BLaER1 treated with 17β-estradiol and CSF1 and Interleukin-3, amounts not matched to agents 10 nM and 100 nM (cell line): Measurements from ENCODE around the gene WWOX.

Experiments used
- H3K27ac ChIP-seq, 11 experiments: shearing (Covaris generic); formaldehyde crosslinking; 2 replicates each; pipeline ENCODE4 v1.8.1; 2022
- H3K27me3 ChIP-seq, 11 experiments: shearing (Covaris generic); formaldehyde crosslinking; 2 replicates each; pipeline ENCODE4 v1.8.1; 2022
- H3K36me3 ChIP-seq, 11 experiments: shearing (Covaris generic); formaldehyde crosslinking; 2 replicates each; pipeline ENCODE4 v1.8.1; 2022
- H3K4me1 ChIP-seq, 10 experiments: shearing (Covaris generic); formaldehyde crosslinking; 2 replicates each; pipeline ENCODE4 v1.8.1; 2022
- H3K4me2 ChIP-seq, 11 experiments: shearing (Covaris generic); formaldehyde crosslinking; 2 replicates each; pipeline ENCODE4 v1.8.1; 2022
- H3K4me3 ChIP-seq, 10 experiments: shearing (Covaris generic); formaldehyde crosslinking; 2 replicates each; pipeline ENCODE4 v1.8.1; 2022
- H3K9ac ChIP-seq, 11 experiments: shearing (Covaris generic); formaldehyde crosslinking; 2 replicates each; pipeline ENCODE4 v1.8.1; 2022
- H3K9me3 ChIP-seq, 11 experiments: shearing (Covaris generic); formaldehyde crosslinking; replicated peaks in 1 of 11; 2 replicates each; pipeline ENCODE4 v1.8.1; 2022
- H4K20me1 ChIP-seq, 11 experiments: shearing (Covaris generic); formaldehyde crosslinking; 2 replicates each; pipeline ENCODE4 v1.8.1; 2022
- Cebpa-rat ChIP-seq, 11 experiments: shearing (Covaris generic); IDR thresholded peaks; 2 replicates each; pipeline ENCODE4 v1.8.1; 2022

WWOX gene

DNA sequence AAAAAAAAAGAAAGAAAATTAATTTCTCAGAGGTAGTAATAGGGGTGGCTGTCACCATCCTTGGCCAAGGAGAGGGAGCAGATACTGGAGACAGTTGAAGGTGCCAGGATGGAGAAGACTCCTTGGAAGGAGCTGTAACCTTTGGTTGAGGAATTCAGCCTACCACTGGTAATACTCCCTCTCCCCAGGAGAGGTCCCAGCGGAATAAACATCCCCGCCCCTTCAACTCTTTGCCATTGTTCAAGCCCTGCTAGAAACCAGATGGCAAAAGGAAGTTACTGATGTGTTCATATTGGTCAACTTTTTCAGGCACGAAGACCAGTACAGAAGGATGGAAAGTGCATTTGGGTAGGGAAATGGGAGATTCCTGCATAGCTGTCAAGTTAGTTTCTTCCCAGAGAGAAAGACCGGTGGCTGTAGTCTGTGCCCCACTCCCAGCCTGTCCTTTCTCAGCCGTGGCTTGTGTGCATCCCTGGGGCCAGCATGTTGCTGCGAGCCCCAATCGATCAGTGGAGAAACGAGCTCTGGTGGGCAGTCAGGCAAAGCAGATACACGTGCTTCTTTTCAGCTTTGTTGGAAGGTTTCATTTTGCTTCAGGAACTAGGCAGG is 889.0 kb downstream of the WWOX start:
- no peaks in the 10 kb centered on the region; a peak in 1 of 22 replicates for H4K20me1 ChIP-seq
- peaks cover 0 to 11% (median 0%) of the 10 kb centered on the region in 11 experiments; a peak in 7 of 22 replicates for H3K9me3 ChIP-seq
- H3K9ac ChIP-seq = no peak overlapping the region
- no peak overlapping the region for H3K27ac ChIP-seq
- peak overlapping the region; percentile 10 to 66 (median 23); a peak in 15 of 22 replicates for H3K4me2 ChIP-seq
- H3K4me3 ChIP-seq = no peak overlapping the region
- H3K27me3 ChIP-seq = no peaks in the 10 kb centered on the region
- TF ChIP-seq Cebpa-rat (IDR thresholded peaks at IDR 0.05) = no peak
- no peaks in the 10 kb centered on the region for H3K36me3 ChIP-seq
- peaks cover 0 to 30% (median 19%) of the 10 kb centered on the region in 10 experiments; a peak in 16 of 20 replicates for H3K4me1 ChIP-seq

DNA sequence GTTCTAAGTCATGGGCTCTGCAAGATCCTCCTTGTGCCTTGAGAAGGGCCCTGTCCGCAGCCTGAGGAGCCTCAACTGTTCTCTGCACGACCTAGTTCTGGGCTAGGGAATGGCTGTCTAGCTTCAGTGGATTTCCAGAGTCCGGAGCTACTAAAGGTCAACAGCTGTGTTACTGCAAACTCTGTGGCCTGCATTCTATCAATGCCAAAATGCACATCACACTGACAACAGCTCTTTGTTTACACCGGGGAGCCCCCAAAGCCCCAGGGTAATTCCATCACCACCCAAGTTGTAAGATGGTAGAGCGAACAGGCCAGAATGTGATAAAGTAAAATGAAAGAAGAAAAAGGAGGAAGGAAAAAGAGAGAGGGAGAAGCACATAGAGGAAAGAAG is 890.9 kb downstream of the WWOX start:
- Histone ChIP-seq H3K9me3 (no peaks in the 10 kb centered on the region), H3K36me3 (no peaks in the 10 kb centered on the region), H3K27ac (no peak overlapping the region), H4K20me1 (no peaks in the 10 kb centered on the region; a peak in 1 of 22 replicates), H3K4me3 (no peak overlapping the region), H3K27me3 (no peaks in the 10 kb centered on the region), H3K4me1 (peaks cover 0 to 30% (median 19%) of the 10 kb centered on the region in 10 experiments; a peak in 16 of 20 replicates), H3K9ac (no peak overlapping the region), H3K4me2 (peak overlapping the region in 7 of 11 experiments; percentile 14 to 46 (median 38); a peak in 12 of 22 replicates)
- no peak for TF ChIP-seq Cebpa-rat (IDR thresholded peaks at IDR 0.05)

- H3K9me3 ChIP-seq = no peaks in the 10 kb centered on the region
Observed at GRCh38 chr16:78992001-78992400, 892.5 kb downstream of the WWOX start.

GRCh38 chr16:78993346-78993745 is 893.9 kb downstream of the WWOX start:
- Histone ChIP-seq H4K20me1 (no peaks in the 10 kb centered on the region), H3K36me3 (no peaks in the 10 kb centered on the region), H3K9ac (no peak overlapping the region), H3K4me2 (no peak overlapping the region), H3K4me3 (no peak overlapping the region), H3K27ac (no peak overlapping the region), H3K27me3 (no peaks in the 10 kb centered on the region), H3K4me1 (peaks cover 0 to 26% (median 17%) of the 10 kb centered on the region in 10 experiments; a peak in 16 of 20 replicates), H3K9me3 (no peaks in the 10 kb centered on the region)
- TF ChIP-seq Cebpa-rat (IDR thresholded peaks at IDR 0.05) = no peak

More at GRCh38 chr16:78992001-78992400, 892.5 kb downstream of the WWOX start:
- Histone ChIP-seq H3K4me2 (no peak overlapping the region), H3K27ac (no peak overlapping the region), H3K36me3 (no peaks in the 10 kb centered on the region), H3K27me3 (no peaks in the 10 kb centered on the region), H3K4me3 (no peak overlapping the region), H3K4me1 (peaks cover 0 to 30% (median 19%) of the 10 kb centered on the region in 10 experiments; a peak in 16 of 20 replicates), H3K9ac (no peak overlapping the region), H4K20me1 (no peaks in the 10 kb centered on the region)
- TF ChIP-seq Cebpa-rat (IDR thresholded peaks at IDR 0.05) = no peak

GRCh38 chr16:78994135-78994745 is 894.8 kb downstream of the WWOX start:
- no peak overlapping the region for H3K27ac ChIP-seq
- H3K36me3 ChIP-seq = no peaks in the 10 kb centered on the region
- no peak overlapping the region for H3K9ac ChIP-seq
- H3K27me3 ChIP-seq = no peaks in the 10 kb centered on the region
- no peak overlapping the region for H3K4me3 ChIP-seq
- peaks cover 0 to 18% (median 11%) of the 10 kb centered on the region in 10 experiments; a peak in 13 of 20 replicates for H3K4me1 ChIP-seq
- H3K4me2 ChIP-seq = no peak overlapping the region
- no peaks in the 10 kb centered on the region for H3K9me3 ChIP-seq
- no peak for TF ChIP-seq Cebpa-rat (IDR thresholded peaks at IDR 0.05)
- H4K20me1 ChIP-seq = no peaks in the 10 kb centered on the region

DNA sequence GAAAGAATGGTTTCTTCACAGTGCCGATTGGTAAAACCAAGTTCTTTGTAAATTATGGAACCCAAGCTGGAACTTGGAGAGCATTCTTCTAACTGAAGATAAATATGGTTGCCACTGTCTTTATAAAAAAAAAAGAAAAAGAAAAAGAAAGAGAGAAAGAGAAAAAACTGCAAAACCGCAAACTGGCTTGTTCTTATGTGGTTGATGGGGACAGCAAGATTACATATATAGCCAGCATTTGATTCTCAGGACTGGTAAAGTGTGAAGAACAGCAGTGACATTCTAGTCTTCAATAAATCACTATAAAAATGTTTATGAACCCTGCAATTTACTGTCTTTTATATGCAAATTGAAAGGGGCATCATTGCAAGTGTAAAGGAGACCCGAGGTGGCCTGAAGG is 896.0 kb downstream of the WWOX start:
- H3K27me3 ChIP-seq = no peaks in the 10 kb centered on the region
- TF ChIP-seq Cebpa-rat (IDR thresholded peaks at IDR 0.05) = no peak
- H3K9ac ChIP-seq = no peak overlapping the region
- no peaks in the 10 kb centered on the region for H3K9me3 ChIP-seq
- no peak overlapping the region for H3K27ac ChIP-seq
- H4K20me1 ChIP-seq = no peaks in the 10 kb centered on the region; a peak in 1 of 22 replicates
- peaks cover 0 to 6% (median 4%) of the 10 kb centered on the region in 10 experiments; a peak in 12 of 20 replicates for H3K4me1 ChIP-seq
- no peak overlapping the region for H3K4me3 ChIP-seq
- H3K36me3 ChIP-seq = no peaks in the 10 kb centered on the region
- no peak overlapping the region; a peak in 1 of 22 replicates for H3K4me2 ChIP-seq

DNA sequence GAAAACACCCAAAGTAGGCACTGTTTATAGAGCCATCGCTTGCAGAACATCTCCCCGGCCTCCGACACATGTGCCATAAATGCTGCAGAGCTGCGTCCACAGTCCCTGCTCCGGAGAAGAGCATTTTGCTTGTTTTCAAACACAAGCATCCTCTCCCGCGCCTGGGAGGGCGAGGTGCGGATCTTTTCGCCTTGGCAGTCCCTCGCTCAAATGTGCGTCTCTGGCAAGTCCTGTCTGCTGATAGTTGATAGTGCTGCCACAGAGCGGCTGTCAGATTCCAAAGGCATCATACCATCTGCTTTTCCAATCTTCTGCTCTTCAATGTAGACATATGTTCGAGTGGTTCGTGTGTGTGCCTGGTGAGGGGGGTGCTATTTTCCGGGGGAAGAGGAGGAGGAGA is 897.3 kb downstream of the WWOX start:
- Histone ChIP-seq H3K36me3 (no peaks in the 10 kb centered on the region), H3K9ac (no peak overlapping the region), H3K4me1 (no peaks in the 10 kb centered on the region), H3K4me2 (no peak overlapping the region), H3K9me3 (no peaks in the 10 kb centered on the region), H3K4me3 (no peak overlapping the region), H3K27ac (no peak overlapping the region), H3K27me3 (no peaks in the 10 kb centered on the region), H4K20me1 (no peaks in the 10 kb centered on the region; a peak in 2 of 22 replicates)
- no peak for TF ChIP-seq Cebpa-rat (IDR thresholded peaks at IDR 0.05)

- no peaks in the 10 kb centered on the region for H3K4me1 ChIP-seq
- no peak overlapping the region for H3K4me3 ChIP-seq
- no peaks in the 10 kb centered on the region; a peak in 2 of 22 replicates for H4K20me1 ChIP-seq
- no peak overlapping the region for H3K27ac ChIP-seq
- no peak for TF ChIP-seq Cebpa-rat (IDR thresholded peaks at IDR 0.05)
- H3K36me3 ChIP-seq = no peaks in the 10 kb centered on the region
- H3K4me2 ChIP-seq = no peak overlapping the region
- H3K27me3 ChIP-seq = no peaks in the 10 kb centered on the region
- no peak overlapping the region for H3K9ac ChIP-seq
- H3K9me3 ChIP-seq = no peaks in the 10 kb centered on the region
Observed at GRCh38 chr16:78998879-78999278, 899.4 kb downstream of the WWOX start.

GRCh38 chr16:79001156-79001967 is 901.9 kb downstream of the WWOX start:
- Histone ChIP-seq H3K9ac (no peak overlapping the region), H3K27ac (no peak overlapping the region), H3K4me2 (no peak overlapping the region), H4K20me1 (no peaks in the 10 kb centered on the region; a peak in 2 of 22 replicates), H3K4me3 (no peak overlapping the region), H3K27me3 (no peaks in the 10 kb centered on the region), H3K9me3 (no peaks in the 10 kb centered on the region), H3K4me1 (peaks cover 0 to 17% (median 0%) of the 10 kb centered on the region in 10 experiments; a peak in 6 of 20 replicates), H3K36me3 (no peaks in the 10 kb centered on the region)
- no peak for TF ChIP-seq Cebpa-rat (IDR thresholded peaks at IDR 0.05)
